BE2C (cell line): ENCODE results near the gene CT83.

ENCODE experiments used
- DNase-seq: peaks from one replicate; pipeline ENCODE4 v3.0.0-alpha.2; 2020
- H3K27me3 ChIP-seq: fragments of 250-450 bp; sonication (Bioruptor Pico); 2 replicates; pipeline ENCODE4 v1.5.1; 2020; ENCODE audit warnings: mild to moderate bottlenecking
- H3K36me3 ChIP-seq: fragments of 250-450 bp; sonication (Bioruptor Pico); 2 replicates; pipeline ENCODE4 v1.5.1; 2020; ENCODE audit warnings: mild to moderate bottlenecking
- H3K4me1 ChIP-seq: fragments of 250-450 bp; sonication (Bioruptor Pico); 2 replicates; pipeline ENCODE4 v1.5.1; 2020
- H3K4me3 ChIP-seq: 2 replicates; pipeline ENCODE4 v1.5.1; 2011; ENCODE audit warnings: low read depth, low read length
- H3K9me3 ChIP-seq: fragments of 250-450 bp; sonication (Bioruptor Pico); 2 replicates; pipeline ENCODE4 v1.5.1; 2020
- TF ChIP-seq, protein P1 (sequence below): IDR thresholded peaks from 2 replicates; pipeline ENCODE4 v1.5.1; 2012; ENCODE audit warnings: mild to moderate bottlenecking, low read depth, low read length

Gene CT83

DNA sequence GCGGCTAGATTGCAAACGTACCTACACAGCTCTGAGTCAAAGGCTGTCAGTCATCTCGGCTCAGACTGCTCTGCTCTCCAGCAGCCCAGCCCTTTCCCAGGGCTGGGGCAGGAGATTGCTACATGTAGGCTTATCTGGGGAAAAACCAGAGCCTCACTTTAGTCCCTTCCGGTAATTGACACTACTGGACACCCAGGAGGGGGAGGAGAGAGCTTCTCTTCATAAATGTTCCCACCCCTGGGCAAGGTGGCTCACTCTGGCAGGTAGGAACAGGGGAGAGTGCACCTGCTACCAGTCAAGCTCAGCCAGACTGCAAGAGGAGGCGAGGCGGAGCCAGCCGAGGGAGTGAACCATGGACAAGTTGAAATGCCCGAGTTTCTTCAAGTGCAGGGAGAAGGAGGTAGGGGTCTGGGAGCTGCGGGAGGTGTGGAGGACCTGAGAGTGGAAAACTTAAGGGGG, 26.4 kb downstream of the CT83 start, which contains the start of gene SLC6A14:
Gene SLC6A14, plus strand, starts transcription at position 249 of the 459 bp plus-strand sequence. Its CDS starts 104 bp downstream, at position 353.
- TF ChIP-seq, protein P1, sequence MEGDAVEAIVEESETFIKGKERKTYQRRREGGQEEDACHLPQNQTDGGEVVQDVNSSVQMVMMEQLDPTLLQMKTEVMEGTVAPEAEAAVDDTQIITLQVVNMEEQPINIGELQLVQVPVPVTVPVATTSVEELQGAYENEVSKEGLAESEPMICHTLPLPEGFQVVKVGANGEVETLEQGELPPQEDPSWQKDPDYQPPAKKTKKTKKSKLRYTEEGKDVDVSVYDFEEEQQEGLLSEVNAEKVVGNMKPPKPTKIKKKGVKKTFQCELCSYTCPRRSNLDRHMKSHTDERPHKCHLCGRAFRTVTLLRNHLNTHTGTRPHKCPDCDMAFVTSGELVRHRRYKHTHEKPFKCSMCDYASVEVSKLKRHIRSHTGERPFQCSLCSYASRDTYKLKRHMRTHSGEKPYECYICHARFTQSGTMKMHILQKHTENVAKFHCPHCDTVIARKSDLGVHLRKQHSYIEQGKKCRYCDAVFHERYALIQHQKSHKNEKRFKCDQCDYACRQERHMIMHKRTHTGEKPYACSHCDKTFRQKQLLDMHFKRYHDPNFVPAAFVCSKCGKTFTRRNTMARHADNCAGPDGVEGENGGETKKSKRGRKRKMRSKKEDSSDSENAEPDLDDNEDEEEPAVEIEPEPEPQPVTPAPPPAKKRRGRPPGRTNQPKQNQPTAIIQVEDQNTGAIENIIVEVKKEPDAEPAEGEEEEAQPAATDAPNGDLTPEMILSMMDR: no peak
- Histone ChIP-seq H3K9me3 (no peaks in the 10 kb centered on the region), H3K4me1 (no peaks in the 10 kb centered on the region), H3K36me3 (no peaks in the 10 kb centered on the region), H3K27me3 (no peaks in the 10 kb centered on the region), H3K4me3 (no peak within 1 kb of the TSS)
- DNase-seq: no peak

DNA sequence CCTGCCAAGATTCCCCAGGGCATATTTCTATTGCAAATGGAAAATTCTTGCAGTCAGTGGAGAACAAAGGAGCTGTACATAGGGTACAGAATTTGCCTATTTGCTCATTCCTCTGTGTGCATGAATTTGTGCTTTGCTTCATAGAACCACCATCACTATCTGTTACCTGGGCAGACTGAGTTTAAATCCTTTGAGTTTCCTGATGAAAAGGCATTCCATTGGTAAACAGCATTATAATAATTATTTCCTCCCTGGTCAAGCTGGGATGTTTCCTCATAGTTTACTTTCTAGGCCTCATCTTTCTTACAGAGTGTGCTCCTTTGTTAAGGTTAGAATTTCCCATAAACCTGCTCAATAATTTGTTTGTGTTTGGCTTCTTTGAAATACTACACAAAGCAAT, 27.2 kb downstream of the CT83 start:
- Histone ChIP-seq H3K4me3 (no peak overlapping the region), H3K4me1 (no peaks in the 10 kb centered on the region), H3K27me3 (no peaks in the 10 kb centered on the region), H3K9me3 (no peaks in the 10 kb centered on the region), H3K36me3 (no peaks in the 10 kb centered on the region)
- TF ChIP-seq, protein P1: no peak
- DNase-seq: no peak

DNA sequence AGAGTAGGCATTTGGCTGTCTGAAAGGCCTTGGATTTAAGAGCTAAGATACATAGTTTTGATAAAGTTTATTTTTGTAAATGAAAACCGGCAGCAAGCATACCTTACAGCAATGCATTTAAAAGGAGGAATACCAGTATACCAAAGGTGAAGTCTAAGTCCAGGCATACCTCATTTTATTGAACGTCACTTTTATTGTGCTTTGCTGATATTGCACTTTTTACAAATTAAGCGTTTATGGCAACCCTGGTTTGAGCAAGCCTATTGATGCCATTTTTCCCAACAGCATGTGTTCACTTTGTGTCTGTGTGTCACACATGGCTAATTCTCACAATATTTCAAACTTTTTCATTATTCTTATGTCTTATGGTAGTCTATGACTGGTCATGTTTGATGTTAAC, 34.8 kb downstream of the CT83 start:
- H3K4me1 ChIP-seq: no peaks in the 10 kb centered on the region
- H3K4me3 ChIP-seq: no peak overlapping the region
- no peaks in the 10 kb centered on the region for H3K9me3 ChIP-seq
- no peak for DNase-seq
- TF ChIP-seq, protein P1: no peak
- no peaks in the 10 kb centered on the region for H3K36me3 ChIP-seq
- H3K27me3 ChIP-seq: no peaks in the 10 kb centered on the region

GRCh38 chrX:116417968-116418367, 44.8 kb downstream of the CT83 start:
- Histone ChIP-seq H3K36me3 (no peaks in the 10 kb centered on the region), H3K4me1 (no peaks in the 10 kb centered on the region), H3K27me3 (no peaks in the 10 kb centered on the region), H3K9me3 (no peaks in the 10 kb centered on the region), H3K4me3 (no peak overlapping the region)
- TF ChIP-seq, protein P1: no peak
- no peak for DNase-seq

DNA sequence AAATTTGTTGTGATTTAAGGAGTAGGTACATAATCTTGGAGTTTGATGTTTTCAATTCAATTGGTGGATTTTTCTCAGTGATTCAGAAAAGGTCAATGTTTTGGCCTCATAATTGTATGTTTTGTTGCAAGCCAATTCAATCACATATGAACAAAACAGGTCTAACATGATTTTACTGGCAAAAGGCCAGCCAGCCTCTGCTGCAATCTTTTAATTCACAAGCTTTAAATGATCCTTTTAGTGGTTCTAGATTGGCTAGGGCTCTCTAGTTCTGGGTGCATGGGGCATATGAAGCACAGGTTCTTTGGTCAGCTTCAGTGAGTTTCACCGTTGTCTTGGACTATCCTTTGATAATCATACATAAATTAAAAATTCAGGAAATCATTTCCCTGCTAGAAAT, 45.6 kb downstream of the CT83 start:
- TF ChIP-seq, protein P1: no peak
- H3K36me3 ChIP-seq: no peaks in the 10 kb centered on the region
- no peaks in the 10 kb centered on the region for H3K4me1 ChIP-seq
- H3K4me3 ChIP-seq: no peak overlapping the region
- no peaks in the 10 kb centered on the region for H3K9me3 ChIP-seq
- no peak for DNase-seq
- H3K27me3 ChIP-seq: no peaks in the 10 kb centered on the region

DNA sequence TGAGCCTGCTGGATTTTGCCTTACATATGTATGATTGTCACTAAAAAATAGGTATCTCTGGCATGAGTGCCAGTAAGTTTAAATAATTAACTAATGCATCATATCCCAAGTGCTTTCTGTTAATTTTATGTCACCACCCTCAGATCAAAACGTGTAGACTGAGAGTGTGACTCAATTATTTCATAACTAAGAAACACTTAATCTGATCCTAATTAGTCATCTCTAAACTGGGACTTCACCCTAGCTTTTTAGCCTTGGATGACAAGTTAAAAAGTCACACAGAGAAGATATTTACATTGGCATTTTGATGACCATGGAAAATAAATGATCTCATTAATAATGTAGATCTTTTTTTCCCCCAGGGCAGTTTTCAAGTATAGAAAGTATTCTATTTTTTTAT, 49.5 kb downstream of the CT83 start:
- no peaks in the 10 kb centered on the region for H3K36me3 ChIP-seq
- no peaks in the 10 kb centered on the region for H3K9me3 ChIP-seq
- H3K4me3 ChIP-seq: no peak overlapping the region
- no peaks in the 10 kb centered on the region for H3K4me1 ChIP-seq
- H3K27me3 ChIP-seq: no peaks in the 10 kb centered on the region
- TF ChIP-seq, protein P1: no peak
- no peak for DNase-seq
